CD4-positive, alpha-beta T cell treated with Interleukin-4 for 4 hours (primary cell): Measurements from ENCODE around the gene MYEOV.
A peak's percentile ranks its signal among the peaks of the same experiment; 100 is the strongest.

Source experiments
- DNase-seq: peaks from one replicate; pipeline ENCODE4 v3.0.0-alpha.2; 2020

Gene MYEOV

DNA sequence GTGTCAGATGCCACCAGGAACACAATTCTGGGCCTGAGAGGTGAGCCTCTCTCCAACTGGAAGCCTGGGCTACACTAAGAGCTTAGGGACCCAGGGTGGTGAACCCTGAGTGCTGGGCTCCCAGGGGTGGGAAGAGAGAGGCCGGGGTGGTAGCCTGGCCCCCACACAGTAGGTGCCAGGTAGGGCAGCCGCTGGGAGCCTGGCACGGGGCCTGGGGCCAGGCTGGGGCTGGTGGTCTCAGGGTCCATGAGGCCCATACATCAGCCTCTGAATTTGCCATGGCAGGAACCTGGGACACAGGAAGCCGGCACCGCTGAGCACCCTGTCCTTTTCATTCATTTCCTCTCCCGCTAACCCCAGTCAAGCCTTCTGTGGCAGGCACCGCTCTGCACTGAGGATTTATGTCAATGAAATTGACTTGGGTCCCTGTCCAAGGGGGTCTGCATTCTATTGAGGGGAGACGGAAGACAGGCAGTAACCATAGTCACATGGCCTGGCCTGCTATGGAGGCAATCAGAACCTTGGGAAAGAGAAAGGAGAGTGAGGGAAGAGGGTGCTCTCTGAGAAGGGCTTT lies 8.6 kb downstream of the MYEOV start:
- DNase-seq = no peak

DNA sequence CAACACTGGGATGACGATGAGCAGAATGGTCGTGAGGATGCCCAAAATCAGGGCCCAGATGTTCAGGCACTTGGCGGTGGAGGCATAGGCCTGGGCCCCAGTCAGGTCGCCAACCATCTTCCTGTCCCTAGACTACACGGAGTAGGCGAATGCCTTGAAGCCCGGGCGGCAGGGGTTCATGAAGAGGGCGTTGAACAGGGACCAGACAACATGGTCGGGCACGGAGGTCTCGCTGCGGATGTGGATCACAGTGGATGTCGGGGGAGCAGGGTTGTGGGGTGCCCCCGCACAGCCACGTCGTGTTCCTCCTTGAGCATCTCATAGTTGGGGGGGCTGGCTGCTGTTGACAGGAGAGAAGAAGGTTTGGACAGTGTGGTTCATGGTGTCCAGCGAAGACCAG lies 9.5 kb downstream of the MYEOV start:
- DNase-seq = no peak

DNA sequence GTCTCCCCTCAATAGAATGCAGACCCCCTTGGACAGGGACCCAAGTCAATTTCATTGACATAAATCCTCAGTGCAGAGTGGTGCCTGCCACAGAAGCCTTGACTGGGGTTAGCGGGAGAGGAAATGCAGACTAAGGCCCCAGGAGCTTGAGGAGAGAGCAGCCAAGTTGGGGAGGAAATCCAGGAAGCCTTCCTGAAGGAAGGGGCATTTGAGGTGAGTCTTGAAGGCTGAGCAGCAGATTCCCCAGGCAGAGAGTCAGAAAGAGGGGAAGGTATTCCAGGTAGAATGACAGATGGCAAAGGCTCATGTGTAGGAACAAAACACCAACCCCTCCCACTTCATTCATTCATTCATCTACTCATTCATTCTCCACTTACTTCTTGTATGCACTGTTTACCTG lies 10.3 kb downstream of the MYEOV start:
- no peak for DNase-seq

DNA sequence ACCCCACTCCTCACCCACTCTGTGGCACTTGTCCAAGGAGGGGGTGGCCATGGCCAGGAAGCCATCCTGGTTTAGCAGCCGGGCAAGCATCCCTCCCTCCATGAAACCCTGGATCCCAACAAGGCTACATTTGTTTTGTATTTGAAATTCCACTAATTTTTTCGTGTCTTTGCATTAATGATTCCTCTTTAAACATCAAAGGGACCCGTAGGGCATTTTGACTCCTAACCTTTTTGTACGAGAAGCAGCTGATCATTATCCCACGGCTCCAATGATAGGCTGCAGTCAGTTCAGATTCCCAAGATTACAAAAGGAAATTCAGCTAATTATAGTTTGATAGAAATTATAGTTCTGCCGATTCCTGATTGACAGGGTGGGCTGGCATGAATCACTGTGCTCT lies 10.7 kb downstream of the MYEOV start:
- DNase-seq = no peak

DNA sequence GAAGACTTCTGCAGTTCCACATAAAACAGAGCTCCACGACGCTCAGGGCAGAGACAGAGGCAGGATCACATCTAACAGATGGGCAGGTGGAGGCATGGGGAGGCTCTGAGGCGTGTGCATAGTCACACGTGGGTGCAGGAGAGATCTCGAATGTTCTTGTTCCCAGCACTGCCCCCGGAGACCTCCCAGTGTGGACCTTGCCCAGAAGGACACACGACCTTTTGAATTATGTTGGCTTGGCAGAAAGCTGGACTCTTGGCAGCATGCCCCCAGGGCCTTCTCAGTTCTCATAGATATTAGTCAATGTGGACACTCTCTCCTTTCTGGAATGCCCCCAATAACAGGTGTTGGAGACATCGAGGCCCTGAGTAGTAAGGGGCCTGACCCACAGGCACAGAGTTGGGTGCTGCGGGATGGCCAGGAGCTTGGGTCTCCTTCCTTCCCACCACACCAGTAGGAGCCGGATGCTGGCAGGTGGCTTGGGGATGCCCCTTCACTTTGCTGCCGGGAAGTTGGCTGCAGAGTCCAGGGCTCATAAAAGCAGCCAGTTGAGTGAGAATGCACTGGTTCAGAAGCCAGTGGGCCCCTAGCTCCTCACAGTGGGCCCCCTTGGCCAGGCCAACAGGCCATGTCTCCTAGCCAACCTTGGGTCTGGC lies 12.1 kb downstream of the MYEOV start:
- no peak for DNase-seq

DNA sequence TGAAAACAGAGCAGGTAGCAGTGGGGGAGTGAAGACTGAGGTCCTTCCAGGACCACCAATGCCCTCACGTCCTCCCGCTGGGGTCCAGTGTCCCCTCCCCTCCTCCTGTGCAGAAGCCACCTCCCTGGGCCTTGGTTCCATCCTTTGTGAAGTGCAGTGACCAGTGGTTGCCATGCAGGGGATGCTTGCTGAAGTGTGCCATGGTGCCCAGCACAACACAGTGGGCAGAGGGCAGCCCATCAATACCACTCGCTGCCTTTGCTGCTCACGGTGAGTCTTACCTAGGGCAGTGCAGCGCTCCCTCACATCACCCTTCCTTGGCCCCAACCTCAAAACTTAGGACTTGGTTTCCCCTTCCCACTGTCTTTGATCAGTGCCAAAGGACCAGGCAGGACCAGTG lies 12.9 kb downstream of the MYEOV start:
- DNase-seq = no peak

DNA sequence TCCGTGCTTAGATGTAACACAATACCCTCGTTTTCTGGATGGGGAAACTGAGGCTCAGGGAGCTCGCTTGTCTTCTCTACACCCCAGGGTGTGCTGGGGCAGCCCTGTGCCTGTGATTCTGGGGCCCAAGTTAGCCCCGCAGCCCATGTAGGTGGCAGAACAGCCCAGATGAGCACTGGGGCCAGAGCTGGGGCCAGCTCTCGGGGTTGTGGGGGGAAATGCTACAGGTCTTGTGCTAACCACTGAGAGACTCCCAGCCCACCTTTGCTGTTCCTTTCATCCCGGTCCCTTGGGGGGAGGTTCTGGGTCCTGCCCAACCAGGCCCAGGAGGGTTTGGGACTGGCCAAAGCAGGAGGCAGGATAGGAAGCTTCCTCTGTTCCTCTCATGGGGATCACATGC lies 13.5 kb downstream of the MYEOV start:
- no peak for DNase-seq

DNA sequence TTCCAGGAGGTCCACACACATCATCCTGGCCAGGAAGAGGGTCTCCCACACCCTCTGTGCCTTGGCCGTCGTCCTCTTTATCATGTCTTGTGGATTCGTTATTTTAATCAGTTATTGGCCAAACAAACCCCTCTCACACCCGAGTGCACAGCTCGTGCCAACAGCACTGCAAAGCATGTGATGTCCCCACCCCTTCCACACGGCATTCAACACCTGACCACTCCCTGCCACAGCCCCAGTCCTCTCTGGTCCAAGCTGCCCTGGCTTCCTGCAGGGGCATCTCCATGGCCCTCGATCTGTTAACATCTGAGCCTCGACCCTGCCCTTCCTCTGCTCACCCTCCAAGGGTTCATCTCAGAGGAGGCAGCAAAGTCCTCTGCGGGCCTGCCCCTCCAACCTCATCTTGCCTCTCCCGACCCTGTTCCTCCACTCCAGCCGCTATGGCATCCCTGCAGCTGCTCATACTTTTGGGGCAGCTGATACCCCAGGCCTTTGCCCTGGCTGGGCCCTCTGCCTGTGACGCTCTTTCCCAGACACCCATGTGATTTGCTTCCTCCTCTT lies 14.0 kb downstream of the MYEOV start:
- DNase-seq = no peak

DNA sequence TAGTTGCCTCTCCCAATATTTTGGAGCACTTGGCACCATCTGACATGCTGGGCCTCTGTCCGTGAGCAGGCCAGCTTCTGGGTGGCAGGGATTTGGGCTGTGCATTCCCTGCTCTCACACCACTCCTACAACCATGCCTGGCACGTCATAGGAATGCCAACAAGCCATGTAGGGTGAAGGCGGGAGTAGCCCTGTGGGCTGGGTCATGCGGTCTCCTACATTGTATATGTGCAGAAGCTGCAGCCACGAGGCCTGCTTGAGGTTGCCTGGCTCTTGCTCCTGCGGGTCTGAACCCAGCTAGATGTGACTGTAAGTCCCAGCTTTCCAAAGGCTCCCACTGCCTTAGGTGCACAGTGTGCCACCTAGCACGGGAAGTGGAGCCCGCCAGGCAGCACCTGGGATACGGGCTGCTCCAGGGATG lies 14.5 kb downstream of the MYEOV start:
- DNase-seq = no peak

DNA sequence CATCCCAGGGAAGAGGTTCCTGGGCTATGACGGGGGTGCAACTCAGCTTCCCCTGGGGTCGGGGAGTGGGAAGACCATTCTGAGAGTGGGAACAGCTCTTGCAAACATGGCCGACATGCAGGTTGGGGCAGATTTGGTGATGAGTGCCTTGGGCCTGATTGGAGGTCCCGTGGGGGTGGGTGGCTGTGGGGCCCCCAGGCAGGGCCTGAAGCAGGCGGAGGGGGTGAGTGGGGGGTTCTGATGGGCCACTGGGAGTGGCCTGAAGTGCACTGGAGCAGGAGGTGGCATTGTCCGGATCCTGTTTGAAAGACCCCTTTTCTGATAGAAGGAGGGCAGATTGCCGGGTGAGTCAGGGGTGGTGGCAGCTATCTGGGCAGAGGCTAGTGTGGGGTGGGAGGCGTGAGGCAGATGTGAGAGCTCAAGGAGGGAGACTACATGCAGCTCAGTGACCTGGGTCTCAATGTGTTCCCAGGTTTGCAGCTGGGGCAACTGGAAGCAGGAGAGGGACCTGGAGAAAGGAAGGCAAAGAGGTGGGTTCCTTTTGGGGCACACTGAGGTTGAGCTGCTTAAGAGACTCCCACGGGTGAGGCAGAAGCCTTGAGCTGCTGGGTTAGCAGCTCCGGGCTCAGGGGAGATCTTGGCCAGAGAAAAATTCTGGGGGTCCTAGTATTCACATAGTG lies 15.1 kb downstream of the MYEOV start:
- DNase-seq = no peak

DNA sequence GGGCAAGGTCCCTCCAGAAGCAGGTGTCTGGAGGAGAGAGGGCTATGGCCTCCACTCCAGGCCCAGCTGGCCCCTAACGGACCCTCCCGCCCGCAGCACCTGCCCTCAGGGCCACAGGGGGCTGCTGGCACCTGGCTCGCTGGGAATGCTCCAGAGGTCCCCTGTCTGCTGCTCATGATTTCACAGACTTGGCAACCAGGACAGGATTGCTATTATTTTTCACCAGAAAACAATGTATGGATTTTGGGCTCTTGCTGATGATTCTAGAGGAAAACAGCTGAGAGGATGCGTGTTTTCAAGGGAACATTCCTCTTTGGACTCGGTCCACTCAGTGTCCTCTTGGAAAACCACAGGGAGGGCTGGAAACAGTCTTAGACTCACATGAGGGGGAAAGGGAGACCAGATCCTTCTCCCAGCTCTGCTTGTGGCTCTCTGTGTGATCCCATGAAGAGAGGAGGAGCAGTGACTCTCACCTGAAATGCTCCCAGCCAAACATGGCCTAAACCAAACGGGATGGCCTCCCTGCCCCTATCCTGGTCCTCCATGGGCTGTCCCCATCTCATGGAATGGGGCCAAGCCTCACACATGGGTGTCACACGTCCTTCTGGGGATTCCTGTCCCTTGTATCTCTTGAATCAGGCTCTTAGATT lies 15.8 kb downstream of the MYEOV start:
- no peak for DNase-seq

DNA sequence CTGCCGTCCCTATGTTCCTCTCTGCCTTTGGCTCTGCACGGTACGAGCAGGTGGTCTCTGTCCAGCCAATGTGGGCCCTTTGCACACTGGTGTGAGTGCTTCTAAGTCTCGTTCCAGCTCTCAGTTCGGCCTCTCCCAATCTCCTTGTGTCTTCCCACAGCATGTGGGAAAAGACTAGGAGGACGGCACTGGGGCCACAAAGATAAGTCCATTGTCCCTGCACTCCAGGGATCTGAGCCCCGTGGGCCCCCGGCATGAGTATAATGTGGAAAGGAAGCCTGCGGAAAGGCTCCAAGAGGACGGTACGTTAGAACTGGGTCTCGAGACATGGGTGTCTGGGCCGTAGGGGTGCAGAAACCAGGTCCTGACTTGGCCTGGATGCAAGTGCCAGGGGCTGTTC lies 16.4 kb downstream of the MYEOV start:
- no peak for DNase-seq

DNA sequence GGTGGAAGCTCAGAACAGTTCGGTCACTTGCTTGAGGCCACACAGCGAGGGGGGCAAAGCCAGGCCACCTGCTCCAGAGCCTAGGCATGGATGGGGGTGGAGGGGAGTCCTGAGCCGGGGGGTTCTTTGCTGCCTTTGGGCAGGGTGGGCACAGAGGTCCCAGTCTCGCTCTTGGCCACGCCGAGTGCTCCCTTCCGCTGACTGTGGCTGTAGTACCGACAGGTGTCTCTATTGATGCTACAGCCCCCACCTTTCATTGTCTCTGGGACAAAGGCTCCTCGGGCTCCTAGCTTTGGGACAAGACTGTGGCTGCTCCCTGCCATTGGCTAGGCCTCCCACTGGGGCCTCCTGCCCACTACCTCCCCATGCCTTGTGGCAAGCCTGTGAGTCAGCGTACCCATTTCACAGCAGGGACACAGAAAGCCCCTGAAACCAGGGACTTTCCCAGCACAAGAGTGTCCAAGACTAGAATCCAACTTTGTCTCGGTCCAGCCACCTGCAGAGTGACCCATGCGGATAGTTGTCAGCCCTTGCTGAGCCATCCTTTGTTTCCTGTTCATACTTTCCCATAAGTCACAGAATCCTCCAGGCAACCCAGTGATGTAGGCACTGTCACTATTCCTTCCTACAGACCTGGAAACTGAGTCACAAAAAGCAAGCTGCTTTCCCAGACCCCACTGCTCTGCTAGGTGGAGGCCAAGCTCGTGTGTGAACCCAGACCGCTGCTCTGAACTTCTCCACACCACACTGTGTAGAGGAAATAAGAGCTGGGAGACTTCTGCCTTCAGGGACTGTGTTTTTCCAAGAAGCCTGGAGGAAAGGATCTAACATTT lies 17.2 kb downstream of the MYEOV start:
- DNase-seq = no peak

DNA sequence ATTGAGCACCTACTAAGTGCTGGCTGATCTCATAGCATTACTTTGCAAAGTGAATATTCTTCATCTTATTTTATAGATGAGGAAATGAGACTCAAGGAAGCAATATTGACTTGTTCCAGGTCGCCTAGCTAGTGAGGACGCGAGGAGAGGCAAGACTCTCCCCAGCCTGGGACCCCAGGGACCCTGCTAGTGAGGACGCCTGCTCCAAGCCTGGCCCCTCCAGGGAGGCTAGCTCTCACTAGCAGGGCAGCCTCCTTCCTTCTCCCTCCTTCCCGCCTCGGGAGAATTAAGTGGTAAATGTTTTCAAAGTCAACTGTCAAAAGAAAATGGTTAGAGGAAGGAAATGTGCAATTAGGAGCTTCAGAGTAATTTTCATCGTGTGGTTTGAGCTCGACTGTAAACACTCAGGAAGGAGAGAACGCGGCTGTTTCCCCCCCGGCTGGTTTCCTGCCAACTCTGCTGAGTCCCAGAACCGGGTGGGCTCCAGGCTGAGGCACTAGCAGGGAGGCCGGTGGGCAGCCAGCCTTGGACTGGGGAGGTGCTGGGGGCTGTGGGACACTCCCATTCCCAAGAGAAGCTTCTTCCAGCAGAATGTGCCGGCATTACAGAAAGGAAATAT lies 17.9 kb downstream of the MYEOV start:
- DNase-seq = peak; percentile 17

DNA sequence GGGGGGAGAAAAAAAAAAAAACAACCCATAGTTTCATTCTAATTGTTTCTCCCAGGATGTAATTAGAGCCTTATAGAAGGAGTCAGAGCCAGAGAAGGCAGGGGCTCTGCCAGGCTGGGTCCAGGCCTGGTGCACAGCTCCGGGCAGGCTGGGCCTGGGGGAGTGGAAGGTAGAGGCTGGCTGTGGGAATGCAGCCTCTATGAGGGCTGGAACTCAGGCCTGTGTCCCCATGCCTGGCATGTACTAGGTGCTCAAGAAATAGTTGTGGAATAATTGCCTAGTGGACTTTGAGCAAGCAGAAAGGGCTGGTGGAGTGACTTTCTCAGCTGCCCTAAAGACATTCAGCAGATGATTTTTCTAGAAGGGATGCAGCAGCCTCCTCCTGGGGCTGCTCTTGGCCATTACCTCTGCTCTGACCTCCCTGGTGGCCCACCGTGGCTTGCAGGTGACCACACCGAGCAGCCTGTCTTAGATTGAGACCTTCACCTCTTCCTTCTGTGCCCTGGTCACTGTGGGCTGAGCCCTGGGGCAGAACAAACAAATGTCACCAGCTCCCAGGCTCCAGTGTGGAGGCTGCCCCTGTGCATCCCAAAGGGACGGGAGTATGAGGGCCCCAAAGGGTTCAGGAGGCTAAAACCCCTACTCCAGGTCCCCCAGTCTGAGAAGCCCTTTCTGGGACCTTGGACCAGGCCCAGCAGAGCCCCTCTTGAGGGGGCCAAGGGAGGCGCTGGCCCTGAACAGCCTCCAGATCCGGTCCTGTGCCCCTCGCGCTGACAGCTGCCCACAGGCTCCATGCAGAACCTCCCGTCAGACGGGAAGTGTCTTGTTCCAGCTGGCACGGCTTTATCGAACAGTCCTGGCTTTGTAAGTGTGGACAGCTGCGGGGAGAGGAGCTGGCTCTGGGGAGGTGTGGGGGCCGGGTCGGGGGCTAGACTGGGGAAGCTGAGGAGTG lies 18.8 kb downstream of the MYEOV start:
- no peak for DNase-seq

DNA sequence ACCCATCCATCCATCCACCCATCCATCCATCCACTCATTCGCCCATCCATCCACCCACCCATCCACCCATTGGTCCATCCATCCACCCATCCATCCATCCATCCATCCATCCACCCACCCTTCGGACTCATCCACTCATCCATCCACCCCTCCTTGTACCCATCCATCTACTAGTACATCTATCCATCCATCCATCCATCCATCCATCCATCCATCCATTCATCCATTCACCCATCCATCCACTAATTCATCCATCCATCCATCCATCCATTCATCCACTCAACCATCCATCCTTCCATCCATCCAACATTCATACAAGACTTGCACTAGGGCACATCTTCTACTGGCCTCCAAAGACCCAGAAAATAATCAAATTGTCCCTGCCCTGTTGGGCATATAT lies 20.0 kb downstream of the MYEOV start:
- no peak for DNase-seq

DNA sequence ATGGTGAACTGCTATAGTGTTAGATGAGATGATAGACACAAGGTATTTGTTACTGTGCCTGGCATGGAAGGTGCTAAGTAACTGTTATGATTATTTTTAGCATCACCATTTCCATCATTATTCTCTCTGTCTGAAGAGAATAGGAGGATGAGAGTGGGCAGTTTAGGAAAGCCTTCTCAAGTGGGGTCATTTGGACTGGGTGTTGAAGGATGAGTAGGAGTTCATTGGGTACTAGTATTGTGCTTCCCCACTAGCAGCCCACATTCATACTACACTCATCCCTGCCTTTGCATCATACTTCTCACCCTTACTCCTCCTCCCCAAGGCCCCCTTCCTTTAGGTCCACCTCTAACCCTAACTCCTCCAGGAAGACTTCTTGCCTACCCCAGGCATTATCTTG lies 20.6 kb downstream of the MYEOV start:
- no peak for DNase-seq

DNA sequence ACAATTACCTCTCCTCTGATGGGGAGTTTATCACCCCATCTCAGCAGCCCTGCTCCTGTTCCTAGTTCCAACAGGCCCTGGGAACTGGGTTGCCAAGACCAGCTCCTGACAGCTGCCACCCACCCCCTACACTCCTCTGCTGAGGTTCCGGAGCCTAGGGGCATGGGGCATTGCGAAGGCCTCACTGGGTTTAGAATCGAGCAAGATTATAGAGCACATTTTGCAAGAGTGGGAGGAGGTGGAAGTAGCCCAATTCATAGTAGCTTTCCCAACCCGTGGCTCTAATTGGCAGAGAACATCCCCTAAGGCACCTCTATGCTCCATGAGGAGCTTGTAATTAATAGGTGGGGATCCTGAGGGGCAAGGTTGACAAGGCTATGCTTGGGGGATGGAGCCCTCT lies 23.0 kb downstream of the MYEOV start:
- no peak for DNase-seq

DNA sequence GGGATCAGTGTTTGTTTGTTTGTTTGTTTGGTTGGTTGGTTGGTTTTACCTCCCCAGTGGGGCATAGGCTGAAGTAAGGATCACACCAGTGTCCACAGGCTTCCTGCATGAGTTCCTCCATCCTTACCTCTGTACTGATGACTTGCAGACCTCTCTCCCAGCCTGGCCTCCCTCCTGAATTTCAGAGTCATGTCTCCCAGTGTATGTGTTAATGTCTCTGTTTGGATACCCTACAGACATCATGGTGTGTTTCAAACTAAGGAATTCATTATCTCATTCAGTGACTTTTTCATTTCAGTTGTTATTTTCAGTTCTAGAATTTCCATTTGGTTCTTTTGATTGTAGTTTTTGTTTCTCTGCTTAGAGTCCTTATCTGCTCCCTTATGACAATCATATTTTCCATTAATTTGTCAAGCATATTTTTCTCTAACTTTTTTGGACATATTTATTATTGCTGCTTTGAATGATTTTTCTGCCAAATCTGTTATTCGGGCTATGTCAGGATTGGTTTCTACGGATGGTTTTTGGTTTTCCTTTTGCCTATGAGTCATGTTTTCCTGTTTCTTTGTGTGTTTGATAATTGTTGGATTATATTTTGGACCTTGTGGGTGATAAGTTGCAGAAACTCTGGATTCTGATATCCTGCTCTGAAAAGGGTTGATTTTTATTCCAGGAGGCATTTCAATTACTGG lies 23.6 kb downstream of the MYEOV start:
- no peak for DNase-seq

DNA sequence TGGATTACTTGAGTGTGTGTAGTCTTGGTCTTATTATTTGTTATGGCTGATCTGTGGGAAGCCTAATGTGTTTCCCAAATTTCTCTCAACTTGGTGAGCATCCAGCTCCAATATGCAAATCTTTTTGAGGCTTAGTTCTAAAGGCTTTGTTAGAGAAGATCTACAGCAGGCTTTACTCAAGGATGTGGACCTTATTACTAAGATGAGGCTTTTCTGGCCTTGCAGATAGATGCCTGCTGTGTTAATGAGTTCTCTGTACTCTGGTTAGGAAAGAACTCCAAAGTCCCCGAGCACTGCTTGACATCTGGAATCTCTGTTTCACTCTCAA lies 24.1 kb downstream of the MYEOV start:
- DNase-seq = no peak
